Panc1 (cell line): ENCODE measurements around the gene SCARF1. TPM values are rescaled to one million over a fixed set of nuclear protein-coding genes. Genes with fewer than 3 reads are reported as not detected.
"Not testable (repeated sequence)": the region's sequence is repeated elsewhere in the genome, so short reads cannot be mapped to it uniquely, and the experiment has no call there.

Experiments used
- ATAC-seq: fragments of 200-7000 bp; cut with Tn5 transposase; 2 replicates; pipeline ENCODE4 v1.9.1; 2020; ENCODE audit warnings: mild to moderate bottlenecking, moderate library complexity
- BruUV-seq: library from RNA; stranded (reverse); fragments of 400-500 nt; replicated peaks from 2 replicates; lab custom pipeline; 2021; lab: Mats Ljungman, UMichigan
- CTCF ChIA-PET: fragments of 300-600 bp; sonication (Branson Sonifier 250); formaldehyde crosslinking; loops from one replicate; lab custom pipeline; 2022; ENCODE audit warnings: antibody characterized with exemption; lab: Charles Lee
- POLR2A ChIA-PET: fragments of 300-600 bp; sonication (Branson Sonifier 250); formaldehyde crosslinking; loops from one replicate; lab custom pipeline; 2022; ENCODE audit warnings: antibody characterized with exemption; lab: Charles Lee
- DNase-seq: peaks from one replicate; pipeline ENCODE4 v3.0.0-alpha.2; 2010; ENCODE audit warnings: low read depth, low spot score
- H3K27ac ChIP-seq: 2 replicates; pipeline ENCODE4 v1.5.1; 2011; ENCODE audit warnings: mild to moderate bottlenecking, low read length, inconsistent platforms
- H3K27me3 ChIP-seq: fragments of 200-500 bp; sonication (Bioruptor generic); 2 replicates; pipeline ENCODE4 v1.6.0; 2014; ENCODE audit warnings: low read length, inconsistent platforms; ENCODE audit not compliant: control insufficient read depth, insufficient read depth
- H3K36me3 ChIP-seq: fragments of 200-500 bp; sonication (Bioruptor generic); 2 replicates; pipeline ENCODE4 v1.5.1; 2014; ENCODE audit warnings: inconsistent platforms, mild to moderate bottlenecking, low read length, moderate library complexity; ENCODE audit not compliant: control insufficient read depth, insufficient read depth
- H3K4me1 ChIP-seq: 2 replicates; pipeline ENCODE4 v1.5.1; 2011; ENCODE audit warnings: inconsistent platforms, mild to moderate bottlenecking, low read length, moderate library complexity; ENCODE audit not compliant: control insufficient read depth, insufficient read depth
- H3K4me3 ChIP-seq, 2 experiments: 2 replicates each; pipeline ENCODE4 v1.5.1; 2011 to 2012; ENCODE audit warnings: low read depth in 2 of 2, low read length in 2 of 2, mild to moderate bottlenecking in 2 of 2, inconsistent platforms in 1 of 2, moderate library complexity in 1 of 2
- H3K9me3 ChIP-seq: fragments of 200-500 bp; sonication (Bioruptor generic); 2 replicates; pipeline ENCODE4 v1.5.1; 2014; ENCODE audit warnings: low read depth, mild to moderate bottlenecking, inconsistent platforms, low read length, moderate library complexity; ENCODE audit not compliant: control insufficient read depth, insufficient read depth
- CTCF ChIP-seq: fragments of 450-650 bp; IDR thresholded peaks from 2 replicates; pipeline ENCODE4 v1.5.1; 2017; ENCODE audit warnings: mild to moderate bottlenecking
- POLR2AphosphoS5 ChIP-seq: IDR thresholded peaks from 2 replicates; pipeline ENCODE4 v1.6.1; 2012; ENCODE audit warnings: mild to moderate bottlenecking, low read depth, low read length, moderate library complexity
- REST ChIP-seq, 2 experiments: IDR thresholded peaks; 2 replicates each; pipeline ENCODE4 v1.6.1; 2011 to 2012; ENCODE audit warnings: low read depth in 2 of 2, control low read depth in 1 of 2, low read length in 1 of 2, mild to moderate bottlenecking in 1 of 2, moderate library complexity in 1 of 2; ENCODE audit not compliant: insufficient read depth in 1 of 2
- SIN3A ChIP-seq: IDR thresholded peaks from 2 replicates; pipeline ENCODE4 v1.6.1; 2012; ENCODE audit warnings: low read depth, mild to moderate bottlenecking, low read length, moderate library complexity, borderline replicate concordance; ENCODE audit not compliant: insufficient read depth
- TCF7L2 ChIP-seq: IDR thresholded peaks from 2 replicates; pipeline ENCODE4 v1.6.1; 2011; ENCODE audit warnings: mild to moderate bottlenecking, low read depth, low read length, inconsistent platforms
- in situ Hi-C: cut with HindIII; loops from 2 replicates; pipeline ENCODE4 v1.10.0; 2016; ENCODE audit warnings: low sequenced_read_pairs, low pct_unique_long_range_greater_than_20kb
- intact Hi-C: fragments of 100-400 bp; cut with micrococcal nuclease; formaldehyde crosslinking; loops from one replicate; pipeline ENCODE4 v1.10.0; 2022; ENCODE audit not compliant: unreplicated experiment
- total RNA-seq: library from RNA; stranded (reverse); gene quantifications from one replicate; pipeline ENCODE4 v1.2.1, GENCODE V29; 2021; ENCODE audit not compliant: unreplicated experiment

Gene SCARF1
- total RNA-seq, 1 experiment from 2014 or later, result 6.6 TPM

- Histone ChIP-seq H3K36me3 (peaks cover 56% of the 10 kb centered on the region), H3K27me3 (no peaks in the 10 kb centered on the region), H3K4me1 (no peaks in the 10 kb centered on the region), H3K4me3 (no peak overlapping the region), H3K27ac (no peak overlapping the region), H3K9me3 (no peaks in the 10 kb centered on the region)
- intact Hi-C loops (no loop called here), in situ Hi-C loops (no loop called here)
- CTCF ChIA-PET, result no interaction called here
- no TSS peak for BruUV-seq
- POLR2A ChIA-PET, result no interaction called here
- DNase-seq (no peak), ATAC-seq (no peak)
- no peak for TF ChIP-seq TCF7L2
- TF ChIP-seq POLR2AphosphoS5, result no peak
- no peak for TF ChIP-seq CTCF
- TF ChIP-seq SIN3A, result no peak
- no peak for TF ChIP-seq REST (IDR thresholded peaks at IDR 0.05; ENCODE audit: insufficient read depth in 1 of 2, low read depth in 2 of 2, low read length in 1 of 2)
Observed at GRCh38 chr17:1676401-1676800, 30.9 kb upstream of the SCARF1 start.

- no peak overlapping the region for H3K27ac ChIP-seq
- no peaks in the 10 kb centered on the region for H3K4me1 ChIP-seq
- intact Hi-C loops (no loop called here), in situ Hi-C loops (no loop called here)
- DNase-seq (no peak), ATAC-seq (no peak; the same call in 1 of the 2 replicates)
- H3K4me3 ChIP-seq, result no peak overlapping the region
- no peak for TF ChIP-seq POLR2AphosphoS5
- no peak for TF ChIP-seq REST (IDR thresholded peaks at IDR 0.05; ENCODE audit: insufficient read depth in 1 of 2, low read depth in 2 of 2, low read length in 1 of 2)
- no peak for TF ChIP-seq CTCF
- no peak for TF ChIP-seq TCF7L2
- no peak for TF ChIP-seq SIN3A
- no peaks in the 10 kb centered on the region for H3K9me3 ChIP-seq
- POLR2A ChIA-PET, result no interaction called here
- no TSS peak for BruUV-seq
- H3K27me3 ChIP-seq, result no peaks in the 10 kb centered on the region
- CTCF ChIA-PET, result no interaction called here
- peaks cover 48% of the 10 kb centered on the region for H3K36me3 ChIP-seq
Observed at GRCh38 chr17:1673041-1673785, 27.7 kb upstream of the SCARF1 start.

- POLR2A ChIA-PET, CTCF ChIA-PET, ATAC-seq, BruUV-seq, H3K9me3 ChIP-seq, DNase-seq, in situ Hi-C loops, H3K4me3 ChIP-seq, H3K4me1 ChIP-seq, H3K27me3 ChIP-seq, H3K27ac ChIP-seq, intact Hi-C loops: not testable (repeated sequence)
- peaks cover 30% of the 10 kb centered on the region for H3K36me3 ChIP-seq
Observed at GRCh38 chr17:1663934-1664333, 18.4 kb upstream of the SCARF1 start.
